NCI-H510A (cell line): ENCODE data around the gene KRTAP2-3.
"Not testable (repeated sequence)": the region's sequence is repeated elsewhere in the genome, so short reads cannot be mapped to it uniquely, and the experiment has no call there.

Experiments used
- DNase-seq: peaks from one replicate; lab custom pipeline; 2025; lab: John Stamatoyannopoulos, UW

Gene KRTAP2-3

GRCh38 chr17:41060052-41060604 lies at the start of gene KRTAP2-3:
Gene KRTAP2-3, minus strand, starts transcription at chr17:41060114. Its CDS starts 64 bp downstream, at chr17:41060050.
- no peak for DNase-seq

GRCh38 chr17:41108728-41109386 lies 48.9 kb upstream of the KRTAP2-3 start:
- not testable (repeated sequence) for DNase-seq

- DNase-seq: no peak
Observed at GRCh38 chr17:41107941-41108450, 48.1 kb upstream of the KRTAP2-3 start.

GRCh38 chr17:41105347-41105746 lies 45.4 kb upstream of the KRTAP2-3 start, which contains the start of gene KRTAP4-9:
Gene KRTAP4-9, plus strand, starts transcription at chr17:41105389. Its CDS starts 0 bp downstream, at chr17:41105389.
- DNase-seq: not testable (repeated sequence)

GRCh38 chr17:41104386-41105038 lies 44.6 kb upstream of the KRTAP2-3 start:
- DNase-seq: not testable (repeated sequence)

GRCh38 chr17:41103896-41104295 lies 44.0 kb upstream of the KRTAP2-3 start:
- DNase-seq: no peak

GRCh38 chr17:41101586-41102259 lies 41.8 kb upstream of the KRTAP2-3 start, which contains the start of gene KRTAP4-16:
Gene KRTAP4-16, minus strand, starts transcription at chr17:41102209. Its CDS starts 0 bp downstream, at chr17:41102209.
- DNase-seq: no peak

GRCh38 chr17:41099682-41100480 lies 40.0 kb upstream of the KRTAP2-3 start:
- DNase-seq: not testable (repeated sequence)

GRCh38 chr17:41098481-41098880 lies 38.6 kb upstream of the KRTAP2-3 start:
- DNase-seq: no peak

- no peak for DNase-seq
Observed at GRCh38 chr17:41098042-41098441, 38.1 kb upstream of the KRTAP2-3 start, which contains the start of gene KRTAP4-8. Gene KRTAP4-8, minus strand, starts transcription at chr17:41098142. Its CDS starts 58 bp downstream, at chr17:41098084.

- DNase-seq: no peak
Observed at GRCh38 chr17:41096055-41096454, 36.1 kb upstream of the KRTAP2-3 start.

GRCh38 chr17:41088760-41089352 lies 28.9 kb upstream of the KRTAP2-3 start:
- DNase-seq: not testable (repeated sequence)

- not testable (repeated sequence) for DNase-seq
Observed at GRCh38 chr17:41084100-41084856, 24.4 kb upstream of the KRTAP2-3 start, which contains the start of gene KRTAP4-7. Gene KRTAP4-7, plus strand, starts transcription at chr17:41084150. Its CDS starts 57 bp downstream, at chr17:41084207.

GRCh38 chr17:41083427-41083826 lies 23.5 kb upstream of the KRTAP2-3 start:
- DNase-seq: not testable (repeated sequence)

- no peak for DNase-seq
Observed at GRCh38 chr17:41082626-41083025, 22.7 kb upstream of the KRTAP2-3 start.

- no peak for DNase-seq
Observed at GRCh38 chr17:41076788-41077187, 16.9 kb upstream of the KRTAP2-3 start.

GRCh38 chr17:41073676-41074075 lies 13.8 kb upstream of the KRTAP2-3 start:
- no peak for DNase-seq

GRCh38 chr17:41071606-41072360 lies 11.9 kb upstream of the KRTAP2-3 start:
- DNase-seq: no peak

GRCh38 chr17:41069031-41069430 lies 9.1 kb upstream of the KRTAP2-3 start:
- no peak for DNase-seq
